GM23248 (cell line): ENCODE data around the gene ADAM19. TPM values are rescaled to one million over a fixed set of nuclear protein-coding genes. Genes with fewer than 3 reads are reported as not detected.

Source experiments
- DNase-seq: peaks from one replicate; pipeline ENCODE4 v3.0.0-alpha.2; 2015
- H2AFZ ChIP-seq: fragments of 200-600 bp; sonication (generic); 2 replicates; pipeline ENCODE4 v1.6.1; 2016; ENCODE audit warnings: antibody characterized with exemption
- H3F3A ChIP-seq: fragments of 200-600 bp; sonication (generic); 2 replicates; pipeline ENCODE4 v1.6.1; 2016; ENCODE audit warnings: mild to moderate bottlenecking, antibody characterized with exemption, mixed run types; ENCODE audit not compliant: insufficient read depth
- H3K27ac ChIP-seq: fragments of 200-600 bp; sonication (generic); 2 replicates; pipeline ENCODE4 v1.5.1; 2016; ENCODE audit warnings: mild to moderate bottlenecking
- H3K27me3 ChIP-seq: fragments of 200-600 bp; sonication (generic); replicated peaks from 2 replicates; pipeline ENCODE4 v1.6.1; 2016; ENCODE audit warnings: mild to moderate bottlenecking; ENCODE audit not compliant: insufficient read depth
- H3K36me3 ChIP-seq: fragments of 200-600 bp; sonication (generic); 2 replicates; pipeline ENCODE4 v1.6.1; 2016; ENCODE audit warnings: low read depth, mild to moderate bottlenecking
- H3K4me1 ChIP-seq: fragments of 200-600 bp; sonication (generic); 2 replicates; pipeline ENCODE4 v1.6.1; 2016; ENCODE audit warnings: mild to moderate bottlenecking; ENCODE audit not compliant: insufficient read depth
- H3K4me2 ChIP-seq: fragments of 200-600 bp; sonication (generic); one replicate; pipeline ENCODE4 v1.6.1; 2016; ENCODE audit warnings: mild to moderate bottlenecking; ENCODE audit not compliant: unreplicated experiment
- H3K4me3 ChIP-seq: fragments of 200-600 bp; sonication (generic); 2 replicates; pipeline ENCODE4 v1.5.1; 2016; ENCODE audit warnings: mild to moderate bottlenecking
- H3K79me2 ChIP-seq: fragments of 200-600 bp; sonication (generic); 2 replicates; pipeline ENCODE4 v1.6.1; 2016; ENCODE audit warnings: mild to moderate bottlenecking; ENCODE audit not compliant: insufficient read depth
- H3K9ac ChIP-seq: fragments of 200-600 bp; sonication (generic); 2 replicates; pipeline ENCODE4 v1.6.1; 2016; ENCODE audit warnings: mild to moderate bottlenecking
- H3K9me2 ChIP-seq: fragments of 200-600 bp; sonication (generic); 2 replicates; pipeline ENCODE4 v1.6.1; 2016; ENCODE audit warnings: mixed run types, mild to moderate bottlenecking, moderate library complexity; ENCODE audit not compliant: insufficient read depth
- H3K9me3 ChIP-seq: fragments of 200-600 bp; sonication (generic); one replicate; pipeline ENCODE4 v1.6.1; 2017; ENCODE audit warnings: low read depth
- H4K20me1 ChIP-seq: fragments of 200-600 bp; sonication (generic); 2 replicates; pipeline ENCODE4 v1.6.0; 2016; ENCODE audit not compliant: insufficient read depth
- EZH2 ChIP-seq: fragments of 200-600 bp; sonication (generic); IDR thresholded peaks from 2 replicates; pipeline ENCODE4 v1.6.1; 2018; ENCODE audit warnings: antibody characterized with exemption, mild to moderate bottlenecking; ENCODE audit not compliant: insufficient read depth, poor library complexity, severe bottlenecking
- EZH2phosphoT487 ChIP-seq: fragments of 200-600 bp; sonication (generic); IDR thresholded peaks from 2 replicates; pipeline ENCODE4 v1.6.1; 2018; ENCODE audit warnings: antibody characterized with exemption, moderate library complexity, mild to moderate bottlenecking, low read depth; ENCODE audit not compliant: insufficient read depth
- WGBS, 2 experiments: methylation state at CpG; one replicate each; pipeline ENCODE4 v1.1.6; 2015 to 2017; ENCODE audit warnings: low lambda C conversion rate in 2 of 2, low coverage in 1 of 2; ENCODE audit errors: missing lambda C conversion rate in 2 of 2; 5-methylcytosine and 5-hydroxymethylcytosine counted together
- in situ Hi-C: fragments of 300-500 bp; cut with MboI; formaldehyde crosslinking; loops from 2 replicates; pipeline ENCODE4 v1.15.0; 2020
- polyA plus RNA-seq: library from polyadenylated mRNA; unstranded; fragments of >200 nt; fragmentation: Nextera tagmentation; extraction: Ambion mirVana; gene quantifications from 2 replicates; pipeline ENCODE4 v1.2.1, GENCODE V29; 2016
- total RNA-seq: library from RNA; depleted of rRNA; stranded (reverse); fragments of >200 nt; shearing (Covaris generic); gene quantifications from 2 replicates; pipeline ENCODE4 v1.2.3, GENCODE V29; 2014

Gene ADAM19
- total and polyA plus RNA-seq, 2 experiments from 2014 or later = 18.1 to 20.5 TPM

GRCh38 chr5:157520911-157521703 is 54.5 kb downstream of the ADAM19 start:
- Histone ChIP-seq H3K27ac (peak overlapping the region; percentile 78), H3K36me3 (no peaks in the 10 kb centered on the region), H3K4me1 (peaks cover 29% of the 10 kb centered on the region), H3F3A (peaks cover 24% of the 10 kb centered on the region), H3K27me3 (no peaks in the 10 kb centered on the region), H3K9ac (peak overlapping the region; percentile 40), H4K20me1 (no peaks in the 10 kb centered on the region), H3K9me2 (no peaks in the 10 kb centered on the region), H2AFZ (no peak overlapping the region; the same call in 1 of the 2 replicates), H3K4me2 (peak overlapping the region; percentile 16), H3K79me2 (peaks cover 3% of the 10 kb centered on the region; the same call in 1 of the 2 replicates), H3K4me3 (no peak overlapping the region), H3K9me3 (no peaks in the 10 kb centered on the region)
- in situ Hi-C loops = no loop called here
- TF ChIP-seq EZH2 (no peak), EZH2phosphoT487 (no peak)
- peak; percentile 83 for DNase-seq
- 47 to 50% methylated on average over 9 of the region's 9 CpGs for WGBS, 2 experiments

- TF ChIP-seq EZH2phosphoT487 = no peak
- TF ChIP-seq EZH2 = no peak
- peaks cover 34% of the 10 kb centered on the region for H3K4me1 ChIP-seq
- no peak overlapping the region for H3K4me2 ChIP-seq
- no peaks in the 10 kb centered on the region for H3K27me3 ChIP-seq
- H3K27ac ChIP-seq = no peak overlapping the region
- H3K9me2 ChIP-seq = no peaks in the 10 kb centered on the region
- no peak overlapping the region for H3K9ac ChIP-seq
- in situ Hi-C loops = no loop called here
- no peaks in the 10 kb centered on the region for H3K9me3 ChIP-seq
- no peaks in the 10 kb centered on the region for H4K20me1 ChIP-seq
- H3K79me2 ChIP-seq = 0 out of 2 replicates have a peak, but pooled peaks cover 3% of the 10 kb centered on the region
- WGBS, 2 experiments = 97 to 100% methylated on average over 9 of the region's 9 CpGs
- DNase-seq = no peak
- H3K36me3 ChIP-seq = no peaks in the 10 kb centered on the region
- no peak overlapping the region for H3K4me3 ChIP-seq
- H2AFZ ChIP-seq = no peak overlapping the region
- H3F3A ChIP-seq = peaks cover 30% of the 10 kb centered on the region
These were observed 55.9 kb downstream of the ADAM19 start for GRCh38 chr5:157519579-157520253.

GRCh38 chr5:157518963-157519362 is 56.6 kb downstream of the ADAM19 start:
- 97 to 99% methylated on average over 6 of the region's 6 CpGs for WGBS, 2 experiments
- in situ Hi-C loops = no loop called here
- no peaks in the 10 kb centered on the region for H3K36me3 ChIP-seq

GRCh38 chr5:157516626-157517325 is 58.8 kb downstream of the ADAM19 start:
- peaks cover 46% of the 10 kb centered on the region for H3K4me1 ChIP-seq
- H2AFZ ChIP-seq = peak overlapping the region; percentile 35; the same call in 1 of the 2 replicates
- in situ Hi-C loops = no loop called here
- H3K79me2 ChIP-seq = 0 out of 2 replicates have a peak, but pooled peaks cover 3% of the 10 kb centered on the region
- no peaks in the 10 kb centered on the region for H3K36me3 ChIP-seq
- peak; percentile 98 for DNase-seq
- peak overlapping the region; percentile 77 for H3K9ac ChIP-seq
- no peaks in the 10 kb centered on the region for H3K27me3 ChIP-seq
- H3F3A ChIP-seq = peaks cover 46% of the 10 kb centered on the region
- no peaks in the 10 kb centered on the region for H3K9me2 ChIP-seq
- no peaks in the 10 kb centered on the region for H4K20me1 ChIP-seq
- peak overlapping the region; percentile 70 for H3K4me2 ChIP-seq
- 4% methylated on average over 5 of the region's 5 CpGs for WGBS, 2 experiments
- H3K4me3 ChIP-seq = peak overlapping the region; percentile 30; the same call in 1 of the 2 replicates
- TF ChIP-seq EZH2phosphoT487 (no peak), EZH2 (no peak)
- H3K9me3 ChIP-seq = no peaks in the 10 kb centered on the region
- H3K27ac ChIP-seq = peak overlapping the region; percentile 97

More at GRCh38 chr5:157518963-157519362, 56.6 kb downstream of the ADAM19 start:
- TF ChIP-seq EZH2phosphoT487 (no peak), EZH2 (no peak)
- H3K4me1 ChIP-seq = peaks cover 34% of the 10 kb centered on the region
- no peak for DNase-seq
- no peak overlapping the region for H2AFZ ChIP-seq
- no peaks in the 10 kb centered on the region for H3K9me3 ChIP-seq
- no peaks in the 10 kb centered on the region for H4K20me1 ChIP-seq
- no peak overlapping the region for H3K4me3 ChIP-seq
- no peaks in the 10 kb centered on the region for H3K9me2 ChIP-seq
- no peak overlapping the region for H3K27ac ChIP-seq
- H3F3A ChIP-seq = peaks cover 30% of the 10 kb centered on the region
- 0 out of 2 replicates have a peak, but pooled peaks cover 3% of the 10 kb centered on the region for H3K79me2 ChIP-seq
- H3K4me2 ChIP-seq = no peak overlapping the region
- no peak overlapping the region for H3K9ac ChIP-seq
- no peaks in the 10 kb centered on the region for H3K27me3 ChIP-seq
